GM19351 (cell line): ENCODE measurements around the gene ACTR10.
A peak's percentile ranks its signal among the peaks of the same experiment; 100 is the strongest.

Experiments used
- ATAC-seq: cut with Tn5 transposase; IDR thresholded peaks from one replicate; pipeline ENCODE4 v1.9.1; 2021; ENCODE audit warnings: mild to moderate bottlenecking, moderate library complexity; ENCODE audit not compliant: unreplicated experiment

The ACTR10 gene

GRCh38 chr14:58199726-58200479 lies at the start of gene ACTR10:
ACTR10 (plus strand) TSS chr14:58200149; CDS start chr14:58200218, 69 bp downstream.
- ATAC-seq, result peak; percentile 90

GRCh38 chr14:58150243-58150805 lies 49.6 kb upstream of the ACTR10 start:
- no peak for ATAC-seq

GRCh38 chr14:58151133-58152013 lies 48.6 kb upstream of the ACTR10 start:
- ATAC-seq, result peak; percentile 37

- ATAC-seq, result peak; percentile 91
Measured at GRCh38 chr14:58152014-58152857, 47.7 kb upstream of the ACTR10 start, which contains the start of gene ARMH4. ARMH4 (minus strand) TSS chr14:58152213; CDS start chr14:58139358, 12,855 bp downstream.

GRCh38 chr14:58160561-58160960 lies 39.4 kb upstream of the ACTR10 start:
- no peak for ATAC-seq

GRCh38 chr14:58166005-58166983 lies 33.7 kb upstream of the ACTR10 start:
- peak; percentile 63 for ATAC-seq

- no peak for ATAC-seq
Measured at GRCh38 chr14:58167057-58167456, 32.9 kb upstream of the ACTR10 start.

- ATAC-seq, result no peak
Measured at GRCh38 chr14:58167891-58168290, 32.1 kb upstream of the ACTR10 start.

GRCh38 chr14:58171090-58171489 lies 28.9 kb upstream of the ACTR10 start:
- ATAC-seq, result peak; percentile 95

GRCh38 chr14:58177125-58177524 lies 22.8 kb upstream of the ACTR10 start:
- ATAC-seq, result no peak

- no peak for ATAC-seq
Measured at GRCh38 chr14:58189176-58189575, 10.8 kb upstream of the ACTR10 start.

GRCh38 chr14:58191763-58192601 lies 8.0 kb upstream of the ACTR10 start:
- no peak for ATAC-seq

GRCh38 chr14:58193542-58193941 lies 6.4 kb upstream of the ACTR10 start:
- ATAC-seq, result no peak

GRCh38 chr14:58196198-58196597 lies 3.8 kb upstream of the ACTR10 start:
- ATAC-seq, result no peak

- ATAC-seq, result no peak
Measured at GRCh38 chr14:58198086-58198485, 1.9 kb upstream of the ACTR10 start.

GRCh38 chr14:58200480-58200841 lies 512 bp downstream of the ACTR10 start:
- ATAC-seq, result peak; percentile 16

GRCh38 chr14:58200846-58201245 lies 897 bp downstream of the ACTR10 start:
- no peak for ATAC-seq

- ATAC-seq, result no peak
Measured at GRCh38 chr14:58213176-58213575, 13.2 kb downstream of the ACTR10 start.
